ENCODE measurements around the gene NME3.
A peak's percentile ranks its signal among the peaks of the same experiment; 100 is the strongest.

NME3 gene

DNA sequence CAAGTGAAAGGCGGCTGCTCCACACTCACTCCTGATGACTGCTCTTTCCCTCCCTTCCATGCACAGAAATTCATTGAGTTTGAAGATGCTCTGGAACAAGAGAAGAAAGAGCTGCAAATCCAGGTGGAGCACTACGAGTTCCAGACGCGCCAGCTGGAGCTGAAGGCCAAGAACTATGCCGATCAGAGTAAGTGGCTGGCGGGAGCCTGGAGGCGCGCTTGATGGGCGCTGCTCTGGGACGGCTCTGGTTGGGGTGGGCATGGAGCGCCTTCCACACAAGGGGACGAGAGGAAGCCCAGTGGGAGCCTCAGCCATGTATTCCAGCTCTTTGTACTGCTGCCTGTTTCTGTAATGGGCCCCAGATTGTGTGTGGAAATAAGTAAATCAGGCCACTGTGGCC lies 46.9 kb downstream of the NME3 start:
- DNase-seq (ENCODE audit: low spot score): no peak

DNA sequence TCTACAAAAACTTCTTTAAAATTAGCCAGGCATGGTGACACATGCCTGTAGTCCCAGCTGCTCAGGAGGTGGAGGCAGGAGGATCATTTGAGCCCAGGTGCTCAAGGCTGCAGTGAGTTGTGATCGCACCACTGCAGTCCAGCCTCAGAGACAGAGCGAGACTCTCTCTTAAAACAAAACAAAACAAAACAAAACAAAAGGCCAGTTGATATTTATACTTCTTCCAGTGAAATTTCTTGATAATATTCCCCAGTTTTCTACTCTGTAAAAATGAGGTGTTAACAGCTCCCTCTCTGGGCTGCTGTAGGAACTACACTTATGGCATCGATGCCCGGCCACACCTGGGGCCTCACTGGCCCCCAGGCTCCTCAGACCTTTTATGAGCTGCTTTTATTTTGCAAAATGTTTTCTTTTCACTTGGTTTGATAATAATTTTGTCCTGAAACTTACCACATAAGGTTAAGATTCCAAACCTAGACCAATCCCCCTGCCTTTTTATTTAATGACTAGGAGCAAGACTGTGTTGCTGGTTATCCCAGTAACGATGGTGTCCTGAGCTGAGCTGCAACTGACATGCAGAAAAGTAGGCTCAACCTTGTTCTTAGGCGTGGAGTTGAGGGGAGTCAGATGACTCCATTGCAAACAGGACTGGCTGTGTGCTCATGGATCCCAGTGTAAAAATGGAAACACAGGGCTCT lies 47.7 kb downstream of the NME3 start:
- peak; percentile 64 for DNase-seq (ENCODE audit: low spot score)

DNA sequence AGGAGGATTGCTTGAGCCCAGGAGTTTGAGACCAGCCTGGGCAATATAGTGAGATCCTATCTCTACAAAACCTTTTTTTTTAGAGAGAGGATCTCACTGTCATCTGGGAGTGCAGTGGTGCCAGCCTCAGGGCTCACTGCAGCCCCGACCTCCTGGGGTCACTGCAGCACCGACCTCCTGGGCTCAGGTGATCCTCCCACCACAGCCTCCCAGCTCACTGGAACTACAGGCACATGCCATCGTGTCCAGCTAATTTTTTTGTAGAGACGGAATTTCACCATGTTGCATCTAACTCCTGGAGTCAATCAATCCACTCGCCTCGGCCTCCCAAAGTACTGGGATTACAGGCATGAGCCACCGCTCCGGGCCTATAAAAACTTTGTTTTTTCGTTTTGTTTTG lies 50.0 kb downstream of the NME3 start:
- DNase-seq (ENCODE audit: low spot score): no peak
